Panc1 (cell line): ENCODE results near the gene GLCCI1.

Experiments
- POLR2AphosphoS5 ChIP-seq: IDR thresholded peaks from 2 replicates; pipeline ENCODE4 v1.6.1; 2012; ENCODE audit warnings: mild to moderate bottlenecking, low read depth, low read length, moderate library complexity
- TF ChIP-seq, protein P1 (sequence below): fragments of 450-650 bp; IDR thresholded peaks from 2 replicates; pipeline ENCODE4 v1.5.1; 2017; ENCODE audit warnings: mild to moderate bottlenecking

GRCh38 chr7:8060241-8060640 is 91.6 kb downstream of the GLCCI1 start:
- TF ChIP-seq, protein P1, sequence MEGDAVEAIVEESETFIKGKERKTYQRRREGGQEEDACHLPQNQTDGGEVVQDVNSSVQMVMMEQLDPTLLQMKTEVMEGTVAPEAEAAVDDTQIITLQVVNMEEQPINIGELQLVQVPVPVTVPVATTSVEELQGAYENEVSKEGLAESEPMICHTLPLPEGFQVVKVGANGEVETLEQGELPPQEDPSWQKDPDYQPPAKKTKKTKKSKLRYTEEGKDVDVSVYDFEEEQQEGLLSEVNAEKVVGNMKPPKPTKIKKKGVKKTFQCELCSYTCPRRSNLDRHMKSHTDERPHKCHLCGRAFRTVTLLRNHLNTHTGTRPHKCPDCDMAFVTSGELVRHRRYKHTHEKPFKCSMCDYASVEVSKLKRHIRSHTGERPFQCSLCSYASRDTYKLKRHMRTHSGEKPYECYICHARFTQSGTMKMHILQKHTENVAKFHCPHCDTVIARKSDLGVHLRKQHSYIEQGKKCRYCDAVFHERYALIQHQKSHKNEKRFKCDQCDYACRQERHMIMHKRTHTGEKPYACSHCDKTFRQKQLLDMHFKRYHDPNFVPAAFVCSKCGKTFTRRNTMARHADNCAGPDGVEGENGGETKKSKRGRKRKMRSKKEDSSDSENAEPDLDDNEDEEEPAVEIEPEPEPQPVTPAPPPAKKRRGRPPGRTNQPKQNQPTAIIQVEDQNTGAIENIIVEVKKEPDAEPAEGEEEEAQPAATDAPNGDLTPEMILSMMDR, result no peak
- no peak for TF ChIP-seq POLR2AphosphoS5
